ENCODE data around the gene S100A6. TPM values are rescaled to one million over a fixed set of nuclear protein-coding genes. Genes with fewer than 3 reads are reported as not detected.

Gene S100A6
- total RNA-seq, 4 donors from 2014 or later, result 538 to 1,309 (median 968) TPM

- no peak for TF ChIP-seq CTCF (IDR thresholded peaks at IDR 0.05; ENCODE audit: low read depth)
Observed at GRCh38 chr1:153513666-153514065, 22.1 kb downstream of the S100A6 start.

- no peak for TF ChIP-seq CTCF (IDR thresholded peaks at IDR 0.05; ENCODE audit: low read depth)
Observed at GRCh38 chr1:153513023-153513422, 22.8 kb downstream of the S100A6 start.

- no peak for TF ChIP-seq CTCF (IDR thresholded peaks at IDR 0.05; ENCODE audit: low read depth)
Observed at GRCh38 chr1:153510984-153511410, 24.8 kb downstream of the S100A6 start.

GRCh38 chr1:153509729-153510354 lies 25.9 kb downstream of the S100A6 start:
- no peak for TF ChIP-seq CTCF (IDR thresholded peaks at IDR 0.05; ENCODE audit: low read depth)

GRCh38 chr1:153509036-153509435 lies 26.8 kb downstream of the S100A6 start:
- no peak for TF ChIP-seq CTCF (IDR thresholded peaks at IDR 0.05; ENCODE audit: low read depth)

GRCh38 chr1:153507926-153508583 lies 27.7 kb downstream of the S100A6 start:
- TF ChIP-seq CTCF (IDR thresholded peaks at IDR 0.05; ENCODE audit: low read depth), result no peak

- no peak for TF ChIP-seq CTCF (IDR thresholded peaks at IDR 0.05; ENCODE audit: low read depth)
Observed at GRCh38 chr1:153506831-153507413, 28.9 kb downstream of the S100A6 start.
